CD14-positive monocyte (primary cell): ENCODE measurements around the gene HMGN2. TPM values are rescaled to one million over a fixed set of nuclear protein-coding genes. Genes with fewer than 3 reads are reported as not detected.

Experiments
- DNase-seq, 3 donors: peaks; one replicate each; pipeline ENCODE4 v3.0.0-alpha.2; 2011 to 2022
- H2AFZ ChIP-seq: 2 replicates; pipeline ENCODE4 v1.6.0; 2012; ENCODE audit warnings: mild to moderate bottlenecking, low read depth, low read length, inconsistent platforms; ENCODE audit not compliant: insufficient read depth, poor library complexity, severe bottlenecking
- H3K27ac ChIP-seq, 2 donors: 1 replicate in 1 of 2; 2 replicates in 1 of 2; pipeline ENCODE4 v1.5.1; 2012 to 2013; ENCODE audit warnings: low read length in 2 of 2, control low read depth in 1 of 2, inconsistent platforms in 1 of 2, low read depth in 1 of 2, mild to moderate bottlenecking in 1 of 2
- H3K27me3 ChIP-seq, 2 donors: one replicate each; pipeline versions ENCODE4 v1.6.0 to v1.6.1; 2011 to 2013; ENCODE audit warnings: low read length in 2 of 2; ENCODE audit not compliant: control insufficient read depth in 2 of 2, insufficient read depth in 2 of 2
- H3K36me3 ChIP-seq, 2 donors: replicated peaks in 1 of 2; 1 replicate in 1 of 2; 2 replicates in 1 of 2; pipeline versions ENCODE4 v1.5.1 to v1.6.1; 2012 to 2013; ENCODE audit warnings: low read length in 2 of 2, control low read depth in 1 of 2, inconsistent platforms in 1 of 2, mild to moderate bottlenecking in 1 of 2; ENCODE audit not compliant: insufficient read depth in 2 of 2, control insufficient read depth in 1 of 2
- H3K4me1 ChIP-seq, 2 donors: 1 replicate in 1 of 2; 2 replicates in 1 of 2; pipeline versions ENCODE4 v1.5.1 to v1.6.1; 2012 to 2013; ENCODE audit warnings: low read length in 2 of 2, control low read depth in 1 of 2, inconsistent platforms in 1 of 2, mild to moderate bottlenecking in 1 of 2, moderate library complexity in 1 of 2; ENCODE audit not compliant: insufficient read depth in 2 of 2, control insufficient read depth in 1 of 2
- H3K4me2 ChIP-seq: replicated peaks from 2 replicates; pipeline ENCODE3; 2012; ENCODE audit warnings: low read length, moderate library complexity, mild to moderate bottlenecking; ENCODE audit not compliant: poor library complexity, severe bottlenecking; ENCODE audit errors: extremely low read depth
- H3K4me3 ChIP-seq, 3 experiments: fragments of 200-600 bp in 1 of 3; sonication (generic) in 1 of 3; replicated peaks in 1 of 3; 1 replicate in 2 of 3; 2 replicates in 1 of 3; pipeline ENCODE4 v1.5.1; 2011 to 2013; ENCODE audit warnings: low read length in 3 of 3, mild to moderate bottlenecking in 3 of 3, control low read depth in 2 of 3, low read depth in 2 of 3, inconsistent platforms in 1 of 3, moderate library complexity in 1 of 3
- H3K79me2 ChIP-seq: 2 replicates; pipeline ENCODE4 v1.6.0; 2012; ENCODE audit warnings: mild to moderate bottlenecking, control low read depth, inconsistent platforms, low read length, moderate library complexity; ENCODE audit not compliant: insufficient read depth
- H3K9ac ChIP-seq: 2 replicates; pipeline ENCODE4 v1.6.0; 2017; ENCODE audit warnings: low read length, mild to moderate bottlenecking; ENCODE audit not compliant: insufficient read depth, poor library complexity, severe bottlenecking
- H3K9me3 ChIP-seq, 2 donors: replicated peaks in 1 of 2; 1 replicate in 1 of 2; 2 replicates in 1 of 2; pipeline versions ENCODE4 v1.5.1 to v1.6.1; 2012 to 2013; ENCODE audit warnings: low read length in 2 of 2, control low read depth in 1 of 2; ENCODE audit not compliant: control insufficient read depth in 1 of 2, insufficient read depth in 1 of 2
- H4K20me1 ChIP-seq: 2 replicates; pipeline ENCODE4 v1.6.0; 2012; ENCODE audit warnings: mild to moderate bottlenecking, low read length, control low read depth, moderate library complexity; ENCODE audit not compliant: insufficient read depth
- H3K27ac Mint-ChIP-seq, 7 donors: one replicate each; pipeline ENCODE4 v1.8.0; 2020; ENCODE audit warnings: mild to moderate bottlenecking in 7 of 7, mixed read lengths in 7 of 7, moderate library complexity in 6 of 7, inconsistent platforms in 2 of 7
- H3K27me3 Mint-ChIP-seq, 3 donors: one replicate each; pipeline ENCODE4 v1.8.0; 2021 to 2022; ENCODE audit warnings: low read depth in 3 of 3, mild to moderate bottlenecking in 3 of 3, mixed read lengths in 3 of 3, moderate library complexity in 3 of 3, inconsistent platforms in 1 of 3
- H3K36me3 Mint-ChIP-seq, 2 donors: one replicate each; pipeline ENCODE4 v1.8.0; 2020; ENCODE audit warnings: mixed read lengths in 2 of 2, inconsistent platforms in 1 of 2, mild to moderate bottlenecking in 1 of 2
- H3K4me1 Mint-ChIP-seq: one replicate; pipeline ENCODE4 v1.8.0; 2020; ENCODE audit warnings: mild to moderate bottlenecking, mixed read lengths
- H3K4me3 Mint-ChIP-seq, 2 donors: one replicate each; pipeline ENCODE4 v1.8.0; 2020; ENCODE audit warnings: mild to moderate bottlenecking in 2 of 2, mixed read lengths in 2 of 2, moderate library complexity in 1 of 2
- H3K9me3 Mint-ChIP-seq, 7 donors: one replicate each; pipeline ENCODE4 v1.8.0; 2020 to 2022; ENCODE audit warnings: mixed read lengths in 7 of 7, mild to moderate bottlenecking in 6 of 7, moderate library complexity in 6 of 7, inconsistent platforms in 2 of 7
- CTCF ChIP-seq: fragments of 200-600 bp; IDR thresholded peaks from one replicate; pipeline ENCODE4 v1.8.0; 2022; ENCODE audit warnings: antibody characterized with exemption, mild to moderate bottlenecking
- WGBS: methylation state at CpG from one replicate; pipeline ENCODE4 v1.1.5; 2013; ENCODE audit warnings: missing lambda C conversion rate; ENCODE audit not compliant: insufficient coverage; 5-methylcytosine and 5-hydroxymethylcytosine counted together
- intact Hi-C, 2 donors: fragments of 100-400 bp; cut with micrococcal nuclease; formaldehyde crosslinking; loops; one replicate each; pipeline versions ENCODE4 v1.15.0 to v1.15.1; 2023
- polyA plus RNA-seq, 3 donors: library from polyadenylated mRNA; depleted of rRNA in 1 of 3; unstranded in 2 of 3; stranded (reverse) in 1 of 3; fragments of 300-500 nt in 2 of 3; fragments of >200 nt in 1 of 3; fragmentation: Illumina TruSeq in 2 of 3; gene quantifications; 1 replicate in 2 of 3; 2 replicates in 1 of 3; pipeline ENCODE4 v1.2.3, GENCODE V29; 2012 to 2021

The HMGN2 gene
- polyA plus RNA-seq, 3 donors = 400 to 575 (median 555) TPM

- H3K9ac ChIP-seq = no peak overlapping the region
Measured at GRCh38 chr1:26496861-26497260, 24.6 kb downstream of the HMGN2 start.

GRCh38 chr1:26498894-26499293, 26.7 kb downstream of the HMGN2 start:
- Histone ChIP-seq H3K9ac (no peak overlapping the region), H2AFZ (no peak overlapping the region), H3K4me3 (no peak overlapping the region), H3K79me2 (peaks cover 7% of the 10 kb centered on the region), H3K9me3 (no peaks in the 10 kb centered on the region), H4K20me1 (no peaks in the 10 kb centered on the region), H3K27me3 (no peaks in the 10 kb centered on the region), H3K4me1 (peaks cover 17 to 22% of the 10 kb centered on the region in 2 donors), H3K4me2 (no peak overlapping the region), H3K27ac (no peak overlapping the region), H3K36me3 (no peaks in the 10 kb centered on the region)
- intact Hi-C loops = loop anchor here in 1 of 2 donors (10.0 kb wide), 1 partner anchor 376 kb away; no protein-coding TSS in a partner anchor
- Mint-ChIP-seq H3K4me3 (no peak overlapping the region), H3K27ac (no peak overlapping the region), H3K4me1 (peaks cover 23% of the 10 kb centered on the region), H3K36me3 (no peaks in the 10 kb centered on the region), H3K9me3 (no peaks in the 10 kb centered on the region), H3K27me3 (peaks cover 1 to 7% (median 2%) of the 10 kb centered on the region in 3 donors)
- 55% methylated on average over 4 of the region's 7 CpGs for WGBS
- no peak for TF ChIP-seq CTCF
- DNase-seq = no peak

More at GRCh38 chr1:26496861-26497260, 24.6 kb downstream of the HMGN2 start:
- 0% methylated on average over 2 of the region's 4 CpGs for WGBS
- H3K27me3 ChIP-seq = no peaks in the 10 kb centered on the region
- peaks cover 27% of the 10 kb centered on the region for H3K4me1 Mint-ChIP-seq
- no peaks in the 10 kb centered on the region for H3K9me3 Mint-ChIP-seq
- H3K27ac ChIP-seq = no peak overlapping the region
- H3K79me2 ChIP-seq = peaks cover 7% of the 10 kb centered on the region
- TF ChIP-seq CTCF = no peak
- no peak overlapping the region for H2AFZ ChIP-seq
- no peak for DNase-seq
- intact Hi-C loops = loop anchor here in 1 of 2 donors (10.0 kb wide), 1 partner anchor 378 kb away; no protein-coding TSS in a partner anchor
- no peaks in the 10 kb centered on the region for H3K36me3 ChIP-seq
- no peaks in the 10 kb centered on the region for H4K20me1 ChIP-seq
- no peaks in the 10 kb centered on the region for H3K9me3 ChIP-seq
- no peak overlapping the region for H3K4me2 ChIP-seq
- peaks cover 16 to 20% of the 10 kb centered on the region in 2 donors for H3K4me1 ChIP-seq
- H3K4me3 Mint-ChIP-seq = no peak overlapping the region
- no peak overlapping the region for H3K27ac Mint-ChIP-seq
- H3K36me3 Mint-ChIP-seq = no peaks in the 10 kb centered on the region
- H3K4me3 ChIP-seq = no peak overlapping the region
- H3K27me3 Mint-ChIP-seq = peaks cover 1 to 6% (median 3%) of the 10 kb centered on the region in 3 donors
